HG03066 (cell line): Measurements from ENCODE around the gene TNS3.

Source experiments
- ATAC-seq: cut with Tn5 transposase; IDR thresholded peaks from one replicate; pipeline ENCODE4 v1.9.1; 2021; ENCODE audit warnings: low read depth; ENCODE audit not compliant: unreplicated experiment

The TNS3 gene

DNA sequence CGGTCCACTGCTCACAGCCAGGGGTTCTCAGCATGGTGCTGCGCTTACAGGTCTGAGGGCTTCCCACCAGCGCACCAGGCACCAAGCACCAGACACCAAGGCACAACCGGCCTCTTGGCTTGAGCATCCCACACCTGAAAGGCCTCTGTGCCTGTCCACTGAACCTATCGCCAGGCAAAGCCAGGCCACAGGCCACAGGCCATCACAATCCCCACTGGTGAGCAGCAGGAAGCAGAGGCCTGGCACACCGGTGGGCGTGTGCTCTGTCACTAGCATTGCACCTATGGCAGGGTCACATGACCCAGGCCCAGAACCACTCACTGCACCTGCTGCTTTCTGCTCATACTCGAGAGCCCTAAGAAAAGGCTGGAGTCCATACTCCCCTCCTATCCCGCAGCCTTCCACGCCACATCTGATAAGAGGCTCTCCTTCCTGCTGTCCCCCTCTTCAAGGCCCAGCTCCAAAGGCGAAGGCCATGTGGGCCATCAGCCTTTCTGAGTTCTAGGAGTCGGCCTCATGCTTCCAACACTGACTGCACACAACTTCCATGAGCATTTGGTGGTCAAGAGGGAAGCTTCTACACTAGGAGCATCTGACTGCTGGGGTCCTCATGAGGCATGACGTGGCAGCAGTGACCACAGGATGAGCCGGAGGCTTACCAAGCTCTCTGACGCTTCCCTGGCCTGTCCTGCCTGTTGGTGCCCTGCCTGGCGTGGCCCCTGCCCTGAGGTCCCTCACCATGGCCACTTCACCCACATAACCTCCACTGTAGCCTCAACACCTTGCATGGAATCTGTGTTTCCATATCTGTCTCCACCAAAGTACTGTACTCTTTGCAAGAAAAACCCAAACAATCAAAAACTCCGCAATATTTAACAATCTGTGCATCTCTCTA lies 166.3 kb downstream of the TNS3 start:
- ATAC-seq = no peak

- ATAC-seq = no peak
Measured at GRCh38 chr7:47414342-47415317, 167.3 kb downstream of the TNS3 start.

GRCh38 chr7:47413526-47414341 lies 168.2 kb downstream of the TNS3 start:
- no peak for ATAC-seq

DNA sequence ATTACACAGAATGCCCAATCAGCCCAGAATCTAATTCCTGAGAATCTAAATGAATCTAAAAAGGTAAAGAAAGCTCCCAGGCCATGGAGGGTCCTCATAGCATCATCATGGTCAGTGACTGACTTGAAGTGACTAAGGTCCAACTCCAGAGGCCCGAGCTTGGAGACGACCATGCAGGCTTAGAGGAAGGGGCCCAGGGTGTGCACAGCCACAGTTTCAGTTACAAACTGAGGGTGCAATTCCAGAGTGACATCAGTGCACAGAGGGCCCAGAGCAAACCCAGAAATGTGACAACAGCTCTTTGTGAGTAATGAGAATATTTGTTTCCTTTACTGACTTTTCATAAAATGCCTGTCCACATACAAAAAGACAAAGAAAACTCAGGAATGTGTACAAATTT lies 170.0 kb downstream of the TNS3 start:
- no peak for ATAC-seq

DNA sequence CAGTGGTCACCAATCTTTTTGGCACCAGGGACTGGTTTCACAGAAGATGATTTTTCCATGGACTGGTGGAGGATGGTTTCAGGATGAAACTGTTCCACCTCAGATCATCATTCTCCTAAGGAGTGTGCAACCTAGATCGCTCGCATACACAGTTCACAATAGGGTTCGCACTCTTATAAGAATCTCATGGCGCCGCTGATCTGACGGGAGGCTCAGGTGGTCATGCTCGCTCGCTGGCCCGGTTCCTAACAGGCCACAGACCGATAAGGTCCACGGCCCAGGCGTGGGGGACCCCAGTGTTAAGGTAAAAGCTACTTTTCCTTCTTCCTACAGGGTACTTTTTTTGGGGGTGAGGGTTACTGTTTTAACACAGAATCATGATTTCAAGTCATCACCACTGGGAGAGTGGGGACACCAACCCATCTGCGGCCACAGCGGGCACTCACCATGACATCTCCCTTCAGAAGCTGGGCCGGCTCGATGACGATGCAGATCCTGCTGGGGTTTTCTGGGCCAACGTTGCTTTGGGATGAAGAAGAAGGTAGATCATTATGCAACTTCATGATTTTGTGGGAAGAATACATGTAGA lies 170.5 kb downstream of the TNS3 start:
- no peak for ATAC-seq

GRCh38 chr7:47408675-47409074 lies 173.2 kb downstream of the TNS3 start:
- no peak for ATAC-seq

DNA sequence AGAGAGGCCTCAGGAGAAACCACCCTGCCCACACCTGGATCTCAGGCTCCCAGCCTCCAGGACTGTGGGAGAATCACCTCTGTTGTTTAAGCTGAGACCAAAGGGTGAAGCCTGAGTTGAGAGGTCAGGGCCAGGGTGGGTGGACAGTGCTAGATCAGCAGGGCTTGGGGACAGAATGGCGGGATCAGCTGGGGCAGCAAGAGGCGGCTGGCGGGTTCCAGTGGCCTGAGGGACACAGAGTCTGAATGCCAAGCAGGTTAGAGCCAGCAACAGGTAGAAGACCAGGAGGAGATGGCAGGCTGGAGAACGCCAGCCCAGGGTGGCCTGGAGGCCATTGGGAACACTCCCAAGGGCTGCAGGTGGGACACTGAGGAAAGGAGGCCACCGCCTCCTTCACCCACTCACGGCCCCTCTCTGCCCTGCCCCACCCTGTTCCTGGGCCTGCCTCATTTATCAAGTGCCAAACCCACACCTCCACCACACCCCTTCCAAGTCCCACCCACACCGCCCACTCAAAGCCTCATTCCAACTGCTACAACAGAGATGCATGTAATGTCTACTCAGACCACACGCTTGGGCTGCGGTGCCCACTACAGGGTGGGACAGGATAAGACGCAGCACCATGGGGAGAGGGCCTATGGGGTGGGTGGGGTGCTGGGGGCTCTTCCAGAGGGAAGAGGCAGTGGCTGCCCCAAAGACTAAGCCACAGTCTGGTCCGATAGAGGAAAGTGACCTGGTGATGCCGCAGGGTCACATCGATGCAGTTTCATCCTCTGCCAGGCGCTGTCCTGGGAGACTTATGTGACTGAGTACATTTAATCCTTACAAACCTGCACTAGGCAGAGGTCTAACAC lies 173.9 kb downstream of the TNS3 start:
- no peak for ATAC-seq

GRCh38 chr7:47407136-47407535 lies 174.8 kb downstream of the TNS3 start:
- ATAC-seq = no peak

DNA sequence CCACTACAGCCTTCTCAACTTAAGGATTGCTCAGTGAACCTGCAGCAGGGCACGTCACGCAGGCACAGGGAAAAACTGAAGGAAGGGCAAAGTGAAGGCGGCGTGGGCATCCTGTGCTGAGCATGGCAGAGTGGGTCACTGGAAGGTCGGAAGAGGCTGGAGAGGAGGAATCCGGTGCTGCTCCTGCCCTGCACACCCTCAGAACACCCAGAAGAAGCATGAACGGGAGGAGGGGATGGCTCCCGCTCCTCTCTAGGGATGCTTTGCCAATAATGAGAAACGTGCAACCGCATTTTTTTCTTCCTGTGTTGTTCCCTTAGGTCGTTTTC lies 175.1 kb downstream of the TNS3 start:
- no peak for ATAC-seq

GRCh38 chr7:47405921-47406800 lies 175.8 kb downstream of the TNS3 start:
- ATAC-seq = no peak

GRCh38 chr7:47405286-47405904 lies 176.5 kb downstream of the TNS3 start:
- ATAC-seq = no peak

- ATAC-seq = no peak
Measured at GRCh38 chr7:47404010-47404409, 177.9 kb downstream of the TNS3 start.

- no peak for ATAC-seq
Measured at GRCh38 chr7:47402941-47403866, 178.7 kb downstream of the TNS3 start.

GRCh38 chr7:47401611-47402570 lies 180.0 kb downstream of the TNS3 start:
- ATAC-seq = no peak

- ATAC-seq = no peak
Measured at GRCh38 chr7:47400741-47401206, 181.1 kb downstream of the TNS3 start.

DNA sequence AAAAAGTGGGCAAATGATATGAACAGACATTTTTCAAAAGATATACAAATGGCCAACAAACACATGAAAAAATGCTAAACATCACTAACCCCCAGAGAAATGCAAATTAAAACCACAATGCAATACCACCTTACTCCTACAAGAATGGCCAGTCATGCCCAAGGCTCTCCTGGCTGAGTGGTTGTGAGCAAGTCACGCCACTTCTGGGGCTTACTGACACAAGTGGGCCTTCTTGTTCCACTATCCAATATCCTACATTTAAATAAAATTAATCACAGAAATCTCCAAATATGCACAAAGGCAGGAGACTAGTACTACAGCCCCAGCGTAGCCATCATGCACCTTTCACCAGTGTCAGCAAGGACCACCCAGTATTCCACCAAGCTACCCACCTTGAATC lies 181.9 kb downstream of the TNS3 start:
- no peak for ATAC-seq
